ENCODE data around the gene TSPAN15. TPM values are rescaled to one million over a fixed set of nuclear protein-coding genes. Genes with fewer than 3 reads are reported as not detected.
"Not testable (repeated sequence)": the region's sequence is repeated elsewhere in the genome, so short reads cannot be mapped to it uniquely, and the experiment has no call there.

Gene TSPAN15
- total RNA-seq, 1 donor: 0.27 TPM

DNA sequence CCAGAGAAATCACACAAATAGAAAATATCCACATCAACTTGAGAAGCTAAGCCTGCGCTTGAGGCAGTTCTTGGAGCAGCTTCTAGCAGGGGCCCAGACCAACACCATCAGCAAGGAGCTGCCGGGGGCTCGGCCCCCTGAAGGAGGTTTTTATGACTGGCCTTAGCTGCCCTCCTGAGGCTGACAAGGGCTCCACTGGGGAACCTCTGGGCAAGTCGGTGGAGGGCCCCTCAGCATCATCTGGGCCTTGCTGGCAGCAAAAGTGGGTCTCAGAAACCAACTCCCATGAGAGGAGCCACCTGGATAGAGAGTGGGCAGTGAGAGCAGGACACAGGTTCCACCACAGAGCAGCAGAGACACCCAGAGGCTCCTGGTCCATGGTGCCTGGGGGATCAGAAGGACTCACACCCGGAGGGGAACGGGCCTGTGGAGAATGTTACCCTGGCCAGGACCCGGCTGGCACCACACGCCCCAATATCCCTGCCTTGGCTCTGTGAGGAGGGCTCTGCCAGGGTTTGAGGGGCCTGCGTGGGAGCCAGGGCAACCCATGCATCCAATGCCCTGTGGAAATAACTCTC is 66.1 kb downstream of the TSPAN15 start:
- H3K4me3 ChIP-seq (ENCODE audit: low read depth, low read length): no peak overlapping the region
- no peak for TF ChIP-seq CTCF (IDR thresholded peaks at IDR 0.05; ENCODE audit: insufficient read depth, low read length)
- DNase-seq (ENCODE audit: low read depth): no peak

DNA sequence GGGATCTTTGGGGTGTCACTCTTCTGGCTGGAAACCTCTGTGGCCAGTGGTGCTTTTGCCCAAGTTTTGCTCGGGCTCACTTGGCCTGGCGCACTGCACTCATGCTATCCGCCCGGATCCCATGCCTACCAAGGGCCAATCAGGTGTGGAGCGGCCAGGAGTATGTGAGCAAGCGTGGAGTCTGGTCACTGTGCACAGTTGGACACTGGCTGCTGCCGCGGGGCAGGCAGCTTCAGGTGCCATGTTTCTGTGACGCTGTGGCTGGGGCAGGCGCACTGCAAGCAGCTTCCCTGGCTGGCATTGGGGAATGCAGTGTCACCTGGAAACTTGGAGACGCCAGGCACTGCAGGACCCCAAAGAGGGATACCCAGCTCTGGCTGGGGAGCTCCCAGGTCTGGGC is 76.7 kb downstream of the TSPAN15 start:
- no peak overlapping the region for H3K4me3 ChIP-seq (ENCODE audit: low read depth, low read length)
- DNase-seq (ENCODE audit: low read depth): no peak
- TF ChIP-seq CTCF (IDR thresholded peaks at IDR 0.05; ENCODE audit: insufficient read depth, low read length): no peak

DNA sequence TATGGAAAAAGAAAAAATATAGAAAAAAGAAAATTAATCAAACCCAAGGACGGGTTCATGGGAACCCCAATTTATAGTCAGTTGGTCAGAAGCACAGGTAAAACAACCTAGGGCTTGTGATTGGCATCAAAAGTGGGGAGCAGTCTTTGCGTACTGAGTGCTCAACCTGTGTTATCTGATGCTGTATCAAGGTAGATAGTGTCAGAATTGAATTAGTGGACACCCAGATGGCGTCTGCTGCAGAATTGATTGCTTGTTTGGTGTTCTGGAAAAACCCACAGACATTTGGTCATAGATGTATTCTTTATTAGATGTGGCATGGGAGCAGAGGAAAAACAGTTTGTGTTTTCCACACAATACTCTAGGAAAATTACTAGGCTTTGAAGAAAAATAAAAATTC is 82.4 kb downstream of the TSPAN15 start:
- H3K4me3 ChIP-seq (ENCODE audit: low read depth, low read length): no peak overlapping the region
- TF ChIP-seq CTCF (IDR thresholded peaks at IDR 0.05; ENCODE audit: insufficient read depth, low read length): no peak
- no peak for DNase-seq (ENCODE audit: low read depth)

DNA sequence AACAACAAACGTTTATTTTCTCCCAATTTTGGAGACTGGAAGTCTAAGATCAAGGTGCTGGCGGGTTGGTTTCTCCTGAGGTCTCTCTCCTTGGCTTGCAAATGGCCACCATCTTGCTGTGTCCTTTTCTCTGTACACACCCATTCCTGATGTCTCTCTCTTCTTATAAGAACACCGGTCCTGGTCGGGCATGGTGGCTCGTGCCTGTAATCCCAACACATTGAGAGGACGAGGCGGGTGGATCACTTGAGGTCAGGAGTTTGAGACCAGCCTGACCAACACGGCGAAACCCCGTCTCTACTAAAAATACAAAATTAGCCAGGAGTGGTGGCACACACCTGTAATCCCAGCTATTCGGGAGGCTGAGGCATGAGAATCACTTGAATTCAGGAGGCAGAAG is 85.3 kb downstream of the TSPAN15 start:
- DNase-seq (ENCODE audit: low read depth); H3K4me3 ChIP-seq (ENCODE audit: low read depth, low read length): not testable (repeated sequence)

DNA sequence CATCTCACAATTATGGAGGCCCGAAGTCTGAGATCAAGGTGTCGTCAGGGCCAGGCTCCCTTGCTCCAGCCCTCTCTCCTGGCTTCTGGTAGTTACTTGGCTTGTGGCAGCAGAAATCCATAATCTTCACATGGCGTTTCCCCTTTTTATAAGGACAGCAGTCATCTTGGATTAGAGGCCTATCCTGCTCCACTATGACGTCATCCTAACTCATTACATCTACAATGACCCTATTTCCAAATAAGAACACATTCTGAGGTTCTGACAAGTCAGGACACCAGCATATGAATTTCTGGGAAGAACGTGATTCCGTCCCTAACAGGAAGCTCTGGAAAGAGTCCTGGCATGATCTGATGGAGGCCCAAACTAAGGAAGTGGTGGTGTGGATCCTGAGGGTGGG is 86.2 kb downstream of the TSPAN15 start:
- TF ChIP-seq CTCF (IDR thresholded peaks at IDR 0.05; ENCODE audit: insufficient read depth, low read length): no peak
- no peak overlapping the region for H3K4me3 ChIP-seq (ENCODE audit: low read depth, low read length)
- no peak for DNase-seq (ENCODE audit: low read depth)

- no peak for DNase-seq (ENCODE audit: low read depth)
- no peak overlapping the region for H3K4me3 ChIP-seq (ENCODE audit: low read depth, low read length)
- no peak for TF ChIP-seq CTCF (IDR thresholded peaks at IDR 0.05; ENCODE audit: insufficient read depth, low read length)
These were observed 87.2 kb downstream of the TSPAN15 start for GRCh38 chr10:69538461-69538860.

DNA sequence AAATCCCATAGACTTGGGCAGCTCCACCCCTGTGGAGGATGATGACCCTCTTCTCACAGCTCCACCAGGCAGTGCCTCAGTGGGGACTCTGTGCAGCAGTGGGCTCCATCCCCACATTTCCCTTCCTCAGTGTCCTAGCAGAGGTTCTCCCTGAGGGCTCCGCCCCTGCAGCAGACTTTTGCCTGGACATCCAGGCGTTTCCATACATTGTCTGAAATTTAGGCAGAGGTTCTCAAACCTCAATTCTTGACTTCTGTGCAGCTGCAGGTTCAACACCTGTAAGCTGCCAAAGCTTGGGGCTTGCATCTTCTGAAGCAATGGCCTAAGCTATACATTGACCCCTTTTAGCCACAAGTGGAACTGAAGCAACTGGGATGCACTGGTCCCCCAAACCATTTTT is 90.2 kb downstream of the TSPAN15 start:
- TF ChIP-seq CTCF (IDR thresholded peaks at IDR 0.05; ENCODE audit: insufficient read depth, low read length): no peak
- H3K4me3 ChIP-seq (ENCODE audit: low read depth, low read length): no peak overlapping the region
- DNase-seq (ENCODE audit: low read depth): no peak

All from fibroblast of the aortic adventitia (primary cell).